K562 (cell line): ENCODE results near the gene TRDMT1. TPM values are rescaled to one million over a fixed set of nuclear protein-coding genes. Genes with fewer than 3 reads are reported as not detected.
A peak's percentile ranks its signal among the peaks of the same experiment; 100 is the strongest.

Experiments
- ATF2 ChIP-seq: sonication (generic); formaldehyde crosslinking; IDR thresholded peaks from 2 replicates; pipeline ENCODE4 v1.8.1; 2022; ENCODE audit warnings: missing genetic modification reagents
- BRD4 ChIP-seq: fragments of 200-600 bp; sonication (generic); IDR thresholded peaks from 2 replicates; pipeline ENCODE4 v1.6.1; 2017; ENCODE audit warnings: inconsistent platforms
- EP300 ChIP-seq: IDR thresholded peaks from 2 replicates; pipeline ENCODE4 v1.6.1; 2012; ENCODE audit warnings: low read length, improper control_type of control experiment
- GABPB1 ChIP-seq: sonication (generic); formaldehyde crosslinking; IDR thresholded peaks from 2 replicates; pipeline ENCODE4 v1.8.0; 2022; ENCODE audit warnings: mild to moderate bottlenecking, missing genetic modification reagents
- HMGXB4 ChIP-seq: sonication (generic); formaldehyde crosslinking; IDR thresholded peaks from 2 replicates; pipeline ENCODE4 v1.8.1; 2023; ENCODE audit warnings: mild to moderate bottlenecking, missing genetic modification reagents
- KLF6 ChIP-seq: fragments of 250-450 bp; sonication (Bioruptor Pico); IDR thresholded peaks from 2 replicates; pipeline ENCODE4 v1.4.0; 2020; ENCODE audit warnings: mild to moderate bottlenecking, moderate library complexity, borderline replicate concordance
- POLR2AphosphoS5 ChIP-seq: IDR thresholded peaks from 2 replicates; pipeline ENCODE4 v1.6.1; 2011; ENCODE audit warnings: mild to moderate bottlenecking, low read depth, low read length, moderate library complexity; ENCODE audit not compliant: control insufficient read depth, insufficient read depth
- PURB ChIP-seq: sonication (generic); formaldehyde crosslinking; IDR thresholded peaks from 2 replicates; pipeline ENCODE4 v1.9.0; 2021; ENCODE audit warnings: low read depth, mild to moderate bottlenecking, missing genetic modification reagents
- RAD21 ChIP-seq, 2 experiments: fragments of 250-450 bp in 1 of 2; fragments of 450-650 bp in 1 of 2; sonication (Bioruptor Pico) in 1 of 2; formaldehyde crosslinking in 1 of 2; IDR thresholded peaks in 1 of 2; conservative IDR thresholded peaks in 1 of 2; 2 replicates each; pipeline versions ENCODE4 v1.4.0 to v1.8.0; 2020 to 2022; ENCODE audit warnings: mild to moderate bottlenecking in 2 of 2, moderate library complexity in 1 of 2
- RBM15 ChIP-seq: fragments of 200-400 bp; formaldehyde crosslinking; IDR thresholded peaks from 2 replicates; pipeline ENCODE4 v1.6.1; 2018; ENCODE audit warnings: mild to moderate bottlenecking, low read length, moderate library complexity; ENCODE audit not compliant: insufficient read depth
- SAFB2 ChIP-seq: fragments of 200-400 bp; formaldehyde crosslinking; IDR thresholded peaks from 2 replicates; pipeline ENCODE4 v1.6.1; 2018; ENCODE audit warnings: borderline replicate concordance, low read length, low read depth, moderate library complexity; ENCODE audit not compliant: severe bottlenecking
- SRSF9 ChIP-seq: fragments of 200-400 bp; formaldehyde crosslinking; IDR thresholded peaks from 2 replicates; pipeline ENCODE4 v1.6.1; 2017; ENCODE audit warnings: low read depth, low read length, borderline replicate concordance
- TSHZ1 ChIP-seq: fragments of 250-450 bp; sonication (Bioruptor Pico); IDR thresholded peaks from 2 replicates; pipeline ENCODE4 v1.4.0; 2020; ENCODE audit warnings: mild to moderate bottlenecking, moderate library complexity
- ZNF384 ChIP-seq: IDR thresholded peaks from 2 replicates; pipeline ENCODE4 v1.6.1; 2012; ENCODE audit warnings: low read depth, low read length, improper control_type of control experiment
- ZNF780A ChIP-seq: fragments of 250-450 bp; sonication (Bioruptor Pico); IDR thresholded peaks from 2 replicates; pipeline ENCODE4 v1.5.0; 2021; ENCODE audit warnings: mild to moderate bottlenecking
- polyA plus RNA-seq, 8 experiments: library from polyadenylated mRNA; depleted of rRNA in 4 of 8; stranded (reverse) in 5 of 8; unstranded in 3 of 8; fragments of >200 nt; fragmentation: Nextera tagmentation in 2 of 8; fragmentation: Illumina TruSeq in 1 of 8; extraction: Ambion mirVana in 2 of 8; extraction: Trizol in 1 of 8; gene quantifications; 2 replicates each; pipeline versions ENCODE4 v1.2.1 to v1.2.3, GENCODE V29; 2011 to 2014; ENCODE audit warnings: inconsistent platforms in 1 of 8, missing spikeins in 1 of 8
- total RNA-seq, 7 experiments: library from RNA; depleted of rRNA in 6 of 7; stranded (reverse); fragments of >200 nt in 6 of 7; fragmentation: Illumina TruSeq in 2 of 7; extraction: Trizol in 2 of 7; gene quantifications; 2 replicates each; pipeline versions ENCODE4 v1.2.1 to v1.2.3, GENCODE V29; 2011 to 2021; ENCODE audit warnings: low replicate concordance in 1 of 7
- TF ChIP-seq, protein P1 (sequence below): sonication (generic); formaldehyde crosslinking; IDR thresholded peaks from 2 replicates; pipeline ENCODE4 v1.8.0; 2022; ENCODE audit warnings: mild to moderate bottlenecking, missing genetic modification reagents, borderline replicate concordance
- TF ChIP-seq, protein P2 (sequence below): fragments of 250-450 bp; sonication (Bioruptor Pico); IDR thresholded peaks from 2 replicates; pipeline ENCODE4 v1.5.0; 2021

TRDMT1 gene
- total and polyA plus RNA-seq, 9 of the 15 experiments (the other 6 are each of a cell fraction or from before 2014, with no cell fraction given) = 5.4 to 12.6 (median 9.3) TPM

DNA sequence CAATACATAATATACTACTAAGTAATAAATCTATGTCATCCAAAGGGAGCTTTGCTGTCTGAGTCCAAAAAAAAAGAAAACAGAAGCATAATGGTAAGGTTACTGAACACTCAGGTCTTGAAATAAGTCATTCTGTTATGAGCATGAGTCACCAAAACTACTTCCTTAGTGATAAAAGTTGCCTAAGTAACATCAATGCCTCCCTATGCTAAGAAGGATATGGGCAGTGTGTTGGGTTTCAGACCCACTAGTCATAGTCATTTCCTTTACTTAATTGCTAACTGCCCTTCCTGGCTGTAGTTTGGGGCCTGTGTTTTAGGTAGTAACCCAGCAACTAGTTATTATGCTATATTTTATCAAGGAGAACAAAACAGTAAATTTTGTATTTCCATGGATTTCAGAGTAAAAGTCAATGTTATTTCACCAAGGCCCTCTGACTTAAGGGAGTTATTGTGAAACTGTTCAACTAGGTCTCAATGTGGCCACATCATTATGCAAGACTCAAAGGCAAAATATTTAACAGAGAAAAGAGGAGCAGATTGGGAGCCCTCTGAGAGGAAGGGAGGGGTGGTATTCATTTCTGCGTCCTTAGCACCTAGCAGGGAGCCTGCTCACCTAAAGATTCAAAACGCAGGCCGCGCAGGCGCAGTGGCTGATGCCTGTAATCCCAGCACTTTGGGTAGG, 14.9 kb upstream of the TRDMT1 start (continued):
- TF ChIP-seq HMGXB4 (no peak), EP300 (peak; percentile 95), RBM15 (no peak), TSHZ1 (CRISPR knock-in tag) (no peak), ZNF780A (CRISPR knock-in tag) (no peak), SAFB2 (no peak), SRSF9 (no peak), KLF6 (CRISPR knock-in tag) (no peak; the same call in 1 of the 2 replicates), RAD21 (CRISPR knock-in tag; conservative IDR thresholded peaks at IDR 0.05 in 1 of 2, IDR thresholded peaks at IDR 0.05 in 1 of 2) (no peak), BRD4 (no peak), POLR2AphosphoS5 (no peak), ATF2 (CRISPR knock-in tag) (no peak), PURB (CRISPR knock-in tag) (no peak), GABPB1 (peak; percentile 43; the same call in 1 of the 2 replicates), ZNF384 (peak; percentile 87)
- TF ChIP-seq, protein P1, sequence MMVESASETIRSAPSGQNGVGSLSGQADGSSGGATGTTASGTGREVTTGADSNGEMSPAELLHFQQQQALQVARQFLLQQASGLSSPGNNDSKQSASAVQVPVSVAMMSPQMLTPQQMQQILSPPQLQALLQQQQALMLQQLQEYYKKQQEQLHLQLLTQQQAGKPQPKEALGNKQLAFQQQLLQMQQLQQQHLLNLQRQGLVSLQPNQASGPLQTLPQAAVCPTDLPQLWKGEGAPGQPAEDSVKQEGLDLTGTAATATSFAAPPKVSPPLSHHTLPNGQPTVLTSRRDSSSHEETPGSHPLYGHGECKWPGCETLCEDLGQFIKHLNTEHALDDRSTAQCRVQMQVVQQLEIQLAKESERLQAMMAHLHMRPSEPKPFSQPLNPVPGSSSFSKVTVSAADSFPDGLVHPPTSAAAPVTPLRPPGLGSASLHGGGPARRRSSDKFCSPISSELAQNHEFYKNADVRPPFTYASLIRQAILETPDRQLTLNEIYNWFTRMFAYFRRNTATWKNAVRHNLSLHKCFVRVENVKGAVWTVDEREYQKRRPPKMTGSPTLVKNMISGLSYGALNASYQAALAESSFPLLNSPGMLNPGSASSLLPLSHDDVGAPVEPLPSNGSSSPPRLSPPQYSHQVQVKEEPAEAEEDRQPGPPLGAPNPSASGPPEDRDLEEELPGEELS (CRISPR knock-in tag) = no peak
- TF ChIP-seq, protein P2, sequence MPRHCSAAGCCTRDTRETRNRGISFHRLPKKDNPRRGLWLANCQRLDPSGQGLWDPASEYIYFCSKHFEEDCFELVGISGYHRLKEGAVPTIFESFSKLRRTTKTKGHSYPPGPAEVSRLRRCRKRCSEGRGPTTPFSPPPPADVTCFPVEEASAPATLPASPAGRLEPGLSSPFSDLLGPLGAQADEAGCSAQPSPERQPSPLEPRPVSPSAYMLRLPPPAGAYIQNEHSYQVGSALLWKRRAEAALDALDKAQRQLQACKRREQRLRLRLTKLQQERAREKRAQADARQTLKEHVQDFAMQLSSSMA (CRISPR knock-in tag) = no peak
